GM19238 (cell line): Measurements from ENCODE around the gene BANF2.
"Not testable (repeated sequence)": the region's sequence is repeated elsewhere in the genome, so short reads cannot be mapped to it uniquely, and the experiment has no call there.

Experiments used
- DNase-seq: peaks from one replicate; pipeline ENCODE4 v3.0.0; 2011; ENCODE audit warnings: low spot score; ENCODE audit not compliant: insufficient read length

The BANF2 gene

DNA sequence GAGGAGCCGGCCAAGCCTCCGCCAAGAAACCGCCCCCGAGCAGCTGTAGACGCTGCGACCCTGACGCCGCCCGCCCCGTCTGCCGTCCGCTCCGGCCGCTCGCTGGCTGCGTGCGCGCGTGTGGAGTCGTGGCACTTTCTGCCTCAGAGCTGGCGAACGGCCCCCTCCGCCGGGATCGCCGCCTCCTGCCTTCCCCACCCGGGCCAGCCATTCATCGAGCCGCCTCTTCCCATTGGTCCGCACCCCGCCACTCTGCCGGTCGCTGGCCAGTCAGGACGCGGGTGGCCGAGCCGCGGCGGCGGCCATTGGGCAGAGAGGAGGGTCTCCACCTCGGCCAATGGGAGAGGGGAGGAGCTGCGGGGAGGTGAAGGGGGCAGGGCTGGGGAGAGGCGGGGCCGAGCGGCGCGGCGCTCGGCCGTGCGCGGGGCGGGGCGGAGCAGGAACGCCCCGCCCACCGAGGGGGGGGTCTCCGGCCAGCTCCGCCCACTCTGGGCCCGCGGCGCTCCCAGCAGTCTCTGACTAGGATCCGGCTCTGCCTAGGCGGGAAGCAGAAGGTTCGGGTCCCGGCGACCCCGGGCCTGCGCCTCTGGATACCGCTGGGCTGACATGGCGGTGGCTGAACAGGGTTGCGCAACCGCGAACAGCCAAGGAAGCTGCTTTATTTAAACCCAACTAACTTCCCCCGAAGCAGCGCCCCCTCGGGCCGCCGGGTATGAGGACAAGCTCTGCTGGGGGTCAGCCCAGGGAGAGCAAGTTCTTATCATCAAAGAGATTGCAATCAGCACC, 17.5 kb upstream of the BANF2 start, which contains the start of gene RRBP1:
Gene RRBP1, minus strand, starts transcription at position 140 of the 786 bp plus-strand sequence. CDS start 21,735 bp downstream, outside the sequence.
- peak; percentile 99 for DNase-seq

GRCh38 chr20:17682889-17683198, 16.9 kb upstream of the BANF2 start:
- DNase-seq = no peak

DNA sequence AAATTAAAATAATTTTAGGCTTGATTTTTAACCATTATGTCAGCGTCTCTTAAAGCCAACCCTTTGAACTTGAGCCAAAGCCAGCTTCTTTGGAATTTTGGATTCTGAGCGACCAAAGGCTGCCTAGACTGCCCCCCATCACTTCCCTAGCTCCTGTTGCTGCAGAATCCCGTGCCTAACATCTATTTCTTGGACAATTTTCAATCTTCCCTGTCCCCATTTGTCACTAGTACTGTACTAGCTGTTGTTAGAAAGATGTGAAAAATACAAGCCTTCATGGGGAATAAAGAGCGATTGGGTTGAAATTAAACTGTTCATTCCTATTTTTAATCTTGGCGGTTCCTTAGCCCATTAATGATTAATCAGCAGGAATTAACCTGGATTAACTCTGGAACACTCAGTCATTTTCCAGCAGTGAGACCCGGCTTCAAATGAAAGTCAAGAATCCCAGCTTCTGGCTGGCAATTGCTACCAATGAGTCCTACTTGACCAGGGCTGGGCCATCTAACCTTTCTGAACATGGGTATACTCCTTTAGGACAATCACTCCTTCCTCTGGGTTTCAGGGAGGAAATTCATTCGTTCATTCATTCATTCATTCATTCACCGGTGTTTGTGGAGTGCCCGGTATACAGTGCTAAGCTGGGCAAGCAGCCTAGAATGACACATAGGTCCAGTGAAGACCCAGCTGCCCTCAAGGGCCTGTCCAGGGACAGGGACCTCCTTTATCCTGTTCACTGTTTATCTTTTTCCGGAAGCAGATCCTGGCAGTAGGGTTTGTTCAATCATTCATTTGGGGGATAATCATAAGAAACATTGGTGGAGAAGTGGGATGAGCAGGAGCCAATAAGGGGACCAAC, 16.3 kb upstream of the BANF2 start:
- DNase-seq = no peak

DNA sequence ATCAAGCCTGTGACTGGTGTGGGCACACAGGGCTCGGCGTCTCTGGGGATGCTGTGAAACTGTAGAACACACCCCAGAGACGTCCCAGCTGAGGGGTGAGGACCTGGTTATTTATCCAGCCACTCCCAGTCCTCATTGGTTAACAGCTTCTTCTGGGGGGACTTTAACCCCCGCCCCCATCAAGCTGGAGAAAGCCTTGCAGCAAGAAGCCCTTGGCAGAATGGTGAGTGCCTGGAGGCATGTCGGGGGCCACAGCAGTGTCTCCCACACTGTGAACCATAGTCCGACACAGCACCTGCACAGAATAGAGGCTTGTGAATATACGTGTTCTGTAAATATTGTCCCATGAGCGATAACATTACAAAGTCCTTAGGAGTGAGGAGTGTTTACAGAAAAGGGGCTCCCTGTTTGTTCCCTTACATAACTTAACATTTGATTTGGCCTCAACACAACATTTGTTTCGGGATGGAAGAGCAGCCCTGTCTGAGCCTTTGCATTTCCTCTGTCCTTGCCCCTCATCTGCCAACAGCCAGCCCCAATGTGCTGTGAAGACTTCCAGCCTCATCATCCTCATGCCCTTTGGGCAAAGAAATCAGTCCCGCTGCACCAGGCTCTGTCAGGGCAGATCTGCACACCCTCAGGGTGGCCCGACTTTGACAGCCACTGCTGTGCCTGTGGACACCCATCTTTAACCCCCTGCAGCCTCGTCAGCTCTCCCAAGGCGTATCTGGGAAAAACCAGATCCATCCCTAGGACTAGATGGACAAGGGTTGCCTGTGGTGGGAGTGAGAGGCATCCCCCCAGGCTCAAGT, 15.5 kb upstream of the BANF2 start:
- no peak for DNase-seq

DNA sequence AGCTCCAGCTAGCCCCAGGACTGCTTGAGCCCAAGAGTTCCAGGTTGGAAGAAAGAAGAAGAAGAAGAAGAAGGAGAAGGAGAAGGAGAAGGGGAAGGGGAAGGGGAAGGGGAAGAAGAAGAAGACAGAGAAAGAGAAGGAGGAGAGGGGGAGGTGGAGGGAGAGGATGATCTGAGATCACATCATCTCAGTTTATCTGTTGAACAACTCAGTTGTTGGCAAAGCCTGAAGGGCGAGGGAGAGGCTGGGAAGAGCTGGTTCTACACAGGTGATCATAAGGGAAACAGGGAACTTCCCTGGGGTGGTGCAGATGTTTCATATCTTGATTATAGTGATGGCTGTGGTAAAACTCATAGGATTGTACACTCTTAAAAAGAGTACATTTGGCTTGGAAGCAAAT, 14.6 kb upstream of the BANF2 start:
- no peak for DNase-seq

DNA sequence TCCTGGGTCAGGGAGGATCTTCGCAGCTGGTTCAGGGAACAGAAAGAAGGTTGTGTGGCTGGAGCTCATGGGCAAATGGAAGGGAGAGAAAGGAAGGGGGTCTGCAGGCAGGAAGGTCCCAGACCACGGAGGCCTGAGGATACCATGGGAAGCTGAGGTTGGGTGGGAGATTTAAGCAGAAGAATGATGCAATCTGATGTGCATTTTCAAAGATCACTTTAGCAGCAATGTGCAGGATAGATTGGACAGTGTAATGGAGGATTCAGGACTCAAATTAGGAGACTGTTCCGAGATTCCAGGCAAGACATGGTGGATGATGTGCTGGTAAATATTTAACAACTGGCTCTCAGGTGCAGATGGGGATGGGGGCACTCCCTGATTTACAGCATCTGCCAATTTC, 12.0 kb upstream of the BANF2 start:
- no peak for DNase-seq

DNA sequence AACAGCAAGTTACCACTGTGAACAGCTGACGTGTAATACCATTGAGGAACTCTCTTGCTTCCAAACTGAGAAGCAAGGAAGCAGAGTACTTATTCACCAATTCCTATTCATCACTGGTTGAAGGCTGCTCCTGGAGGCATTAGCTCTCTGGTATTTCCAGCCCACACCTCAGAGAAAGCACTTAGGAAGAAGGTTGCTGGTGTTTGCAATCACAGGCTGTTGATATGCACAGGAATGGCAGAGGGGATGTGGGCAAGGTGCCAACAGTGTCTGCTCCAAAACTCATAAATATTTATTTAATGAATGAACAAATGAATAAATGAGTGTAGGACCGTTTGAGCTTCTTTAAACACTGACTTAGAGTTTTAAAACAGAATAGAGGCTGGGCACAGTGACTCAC, 10.8 kb upstream of the BANF2 start:
- DNase-seq = no peak

DNA sequence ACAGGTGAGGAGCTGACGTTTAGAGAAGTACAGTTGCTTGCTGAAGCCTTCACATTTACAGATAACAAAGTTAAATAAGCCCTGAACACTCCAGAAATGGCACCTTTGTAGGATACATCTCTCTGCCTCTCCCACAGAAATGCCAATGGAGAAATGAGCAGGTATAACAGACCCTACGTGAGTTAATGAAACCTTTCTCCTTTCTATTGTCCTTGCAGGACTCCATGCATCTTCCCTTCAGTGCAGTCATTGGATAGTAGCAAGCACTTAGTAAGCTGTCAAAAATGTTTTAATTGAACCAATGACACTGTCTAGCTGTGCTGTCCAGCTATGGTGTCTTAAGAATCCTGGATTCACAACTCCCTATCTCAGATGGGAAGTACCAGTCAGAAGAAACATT, 9.6 kb upstream of the BANF2 start:
- DNase-seq = no peak

DNA sequence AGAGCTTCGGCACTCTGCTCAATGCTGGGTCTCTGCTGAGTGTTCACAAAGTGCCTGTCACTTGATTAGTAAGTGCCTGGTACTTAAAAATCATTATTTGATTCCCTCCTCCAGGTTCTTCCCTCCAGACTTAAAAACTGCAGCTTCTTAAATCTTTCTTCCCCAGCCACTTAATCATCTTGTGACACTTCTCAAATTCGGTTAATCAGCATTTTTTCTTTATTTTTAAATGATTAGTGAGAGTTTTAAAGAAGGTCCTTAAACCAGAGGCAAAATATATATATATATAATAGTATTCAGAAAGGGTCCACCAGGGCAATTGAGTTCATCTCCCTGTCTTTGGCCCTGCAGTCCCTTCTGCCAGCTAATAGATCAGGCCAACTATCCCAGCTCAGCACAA, 8.0 kb upstream of the BANF2 start:
- no peak for DNase-seq

DNA sequence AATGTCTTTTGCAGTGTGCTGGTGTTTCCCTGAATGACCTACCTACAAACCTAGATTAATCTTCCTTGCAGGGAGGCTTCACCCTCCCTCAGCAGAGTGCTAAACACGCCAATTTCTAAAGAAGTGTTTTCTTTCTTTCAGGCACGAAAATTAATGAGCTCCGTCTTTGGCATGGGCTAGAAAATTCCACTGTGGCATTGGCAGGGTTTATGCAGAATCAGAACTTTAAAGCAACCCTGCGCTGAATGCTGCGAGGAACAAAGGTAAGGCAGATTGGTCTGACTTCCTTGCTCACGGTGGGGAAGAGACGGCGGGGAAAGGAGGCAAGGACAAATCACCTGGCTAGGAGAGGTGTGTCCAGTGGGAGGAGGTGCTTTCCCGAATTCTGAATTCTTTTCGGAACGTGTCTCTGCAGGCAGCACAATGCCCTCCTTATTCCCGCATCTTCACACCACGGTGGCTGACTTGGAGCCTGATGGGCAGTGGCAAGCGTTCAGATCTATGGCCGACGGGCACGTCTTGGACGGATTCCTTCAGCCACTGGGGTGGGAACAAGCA, 6.2 kb upstream of the BANF2 start:
- DNase-seq = no peak

DNA sequence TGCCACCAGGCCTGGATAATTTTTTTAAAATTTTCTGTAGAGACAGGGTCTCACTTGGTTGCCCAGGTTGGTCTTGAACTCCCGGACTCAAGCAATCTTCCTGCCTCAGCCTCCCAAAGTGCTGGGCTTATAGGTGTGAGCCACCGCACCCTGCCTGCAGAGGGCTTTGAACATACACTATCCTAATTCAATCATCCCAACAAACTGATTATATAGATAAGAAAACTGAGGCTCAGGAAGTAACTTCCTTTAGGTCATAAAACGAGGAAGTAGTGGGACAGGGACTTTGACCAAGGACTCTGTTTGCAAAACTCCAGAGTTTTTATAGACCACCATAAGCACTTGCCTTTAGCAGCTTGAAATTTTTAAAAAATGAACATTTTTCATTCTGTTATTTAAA, 5.0 kb upstream of the BANF2 start:
- no peak for DNase-seq

DNA sequence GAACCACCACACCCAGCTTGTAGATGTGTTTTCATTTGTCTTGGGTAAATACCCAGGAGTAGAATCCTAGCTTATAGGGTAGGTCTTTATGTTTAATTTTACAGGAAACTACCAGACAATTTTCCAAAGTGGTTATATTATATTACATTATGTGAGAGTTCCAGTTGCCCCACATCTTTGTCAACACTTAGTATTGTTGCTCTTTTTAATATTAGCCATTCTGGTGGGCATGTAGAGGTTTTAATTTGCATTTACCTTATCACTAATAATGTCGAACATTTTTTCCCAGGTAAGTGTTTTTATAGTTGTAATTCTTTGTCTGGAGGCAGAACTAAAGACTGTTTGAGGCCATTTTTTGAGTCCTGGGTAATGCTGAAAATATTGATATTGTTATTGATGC, 3.5 kb upstream of the BANF2 start:
- no peak for DNase-seq

- DNase-seq = no peak
These were observed 2.6 kb upstream of the BANF2 start for GRCh38 chr20:17697171-17697570.

DNA sequence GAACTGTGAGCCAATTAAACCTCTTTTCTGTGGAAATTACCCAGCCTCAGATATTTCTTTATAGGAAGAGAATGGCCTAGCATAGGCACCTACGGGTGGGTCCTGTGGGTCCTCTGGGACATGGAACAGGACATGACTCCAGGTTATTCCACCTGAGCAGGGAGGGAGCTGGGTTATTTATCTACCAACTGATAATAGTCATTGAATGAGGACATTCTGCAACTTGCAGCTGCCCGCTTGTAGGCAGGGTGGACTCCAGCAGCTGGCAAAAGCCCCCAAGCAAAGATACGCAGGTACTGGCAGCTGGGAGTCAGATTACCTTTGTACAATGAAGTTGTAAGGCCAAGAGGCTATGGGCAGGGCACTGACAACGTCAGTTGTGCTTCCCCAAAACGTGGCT, 1.4 kb upstream of the BANF2 start:
- no peak for DNase-seq

- DNase-seq = no peak
These were observed 871 bp downstream of the BANF2 start for GRCh38 chr20:17700637-17701036.

GRCh38 chr20:17701826-17702225, 2.1 kb downstream of the BANF2 start:
- DNase-seq = no peak

DNA sequence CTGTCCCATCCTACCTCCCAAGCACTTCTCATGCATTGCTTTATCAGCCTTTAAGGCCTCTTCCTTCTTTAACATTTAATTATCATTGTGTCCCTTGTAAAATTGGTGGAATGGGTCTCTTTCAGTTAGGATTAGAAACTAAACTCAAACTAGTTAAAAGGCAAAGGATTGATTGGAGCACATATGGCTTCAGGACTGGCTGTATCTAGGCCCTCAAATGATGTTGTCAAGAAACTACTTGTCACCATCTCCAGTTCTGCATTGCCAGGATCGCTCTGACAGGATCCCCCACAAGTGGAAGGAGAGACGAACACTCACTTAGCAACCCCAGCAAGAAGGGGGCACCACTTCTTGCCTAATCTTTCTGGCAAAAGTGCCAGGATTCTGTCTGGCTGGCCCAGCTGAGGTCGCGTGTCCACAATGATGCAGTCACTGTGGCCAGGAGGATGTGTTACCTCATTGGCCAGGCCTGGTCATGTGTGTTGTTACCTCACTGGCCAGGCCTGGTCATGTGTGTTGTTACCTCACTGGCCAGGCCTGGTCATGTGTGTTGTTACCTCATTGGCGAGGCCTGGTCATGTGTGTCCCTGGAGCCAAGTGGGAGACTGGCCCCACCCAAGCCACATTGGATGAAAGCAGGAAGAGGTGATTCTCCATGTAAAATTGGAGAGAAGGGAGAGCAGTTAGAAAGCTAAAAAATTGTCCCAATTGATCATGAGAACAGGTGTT, 5.0 kb downstream of the BANF2 start:
- DNase-seq = no peak

GRCh38 chr20:17705916-17706315, 6.2 kb downstream of the BANF2 start:
- DNase-seq = no peak

- no peak for DNase-seq
These were observed 6.9 kb downstream of the BANF2 start for GRCh38 chr20:17706632-17707031.

DNA sequence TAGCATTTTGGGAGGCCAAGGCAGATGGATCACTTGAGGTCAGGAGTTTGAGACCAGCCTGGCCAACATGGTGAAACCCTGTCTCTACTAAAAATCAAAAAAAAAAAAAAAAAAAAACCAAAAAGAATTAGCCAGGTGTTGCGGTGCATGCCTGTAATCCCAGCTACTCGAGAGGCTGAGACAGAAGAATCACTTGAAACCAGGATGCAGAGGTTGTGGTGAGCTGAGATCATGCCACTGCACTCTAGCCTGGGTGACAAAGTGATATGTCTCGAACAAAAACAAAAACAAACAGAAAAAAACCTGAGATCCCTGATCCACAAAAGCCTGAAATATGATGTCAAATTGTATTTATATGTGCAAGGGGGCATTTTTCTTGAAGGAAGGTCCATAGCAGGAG, 8.2 kb downstream of the BANF2 start:
- DNase-seq = not testable (repeated sequence)
